HS-27A (cell line): ENCODE data around the gene PRDM16.

Source experiments
- DNase-seq: peaks from one replicate; pipeline ENCODE4 v3.0.0-alpha.2; 2012; ENCODE audit warnings: low read depth, missing footprints

Gene PRDM16

DNA sequence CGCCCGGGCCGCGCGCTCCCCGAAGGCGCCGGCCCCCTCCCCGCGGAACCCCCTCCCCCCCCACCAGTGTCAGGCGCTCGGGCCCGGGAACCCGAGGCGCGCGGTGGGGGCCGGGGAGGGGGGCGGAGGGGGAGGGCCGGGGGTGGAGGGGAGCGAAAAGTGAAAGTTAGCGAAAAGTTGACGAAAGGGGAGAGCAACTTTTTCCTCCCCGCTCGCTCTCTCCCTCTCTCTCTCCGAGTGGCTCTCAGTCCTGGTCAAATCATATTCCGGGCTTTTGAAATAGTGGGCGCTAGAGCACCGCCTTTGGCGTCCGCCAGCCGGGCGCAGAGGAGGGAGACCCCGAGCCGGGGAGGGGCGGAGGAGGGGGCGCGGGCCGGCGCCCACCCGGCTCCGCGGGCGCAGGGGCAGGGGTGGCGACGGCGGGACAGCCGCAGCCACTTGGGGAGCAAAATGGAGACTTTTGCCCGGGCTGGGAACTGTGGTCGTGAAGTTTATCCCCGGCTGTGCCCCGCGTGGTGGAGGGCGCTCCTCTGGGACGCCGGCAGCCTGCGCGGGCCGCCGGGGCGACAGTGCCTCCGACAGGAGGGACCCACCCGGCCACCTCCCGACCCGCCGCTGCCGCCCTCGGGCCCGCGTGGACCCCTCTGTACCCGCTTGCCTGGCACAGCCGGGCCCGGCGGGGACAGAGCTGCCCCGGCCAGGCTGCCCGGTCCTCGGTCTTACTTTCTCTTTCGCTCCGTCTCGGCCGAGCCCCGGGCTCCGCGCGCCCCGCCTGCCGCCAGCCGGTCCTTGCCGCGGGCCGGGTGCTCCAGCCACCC lies 697 bp downstream of the PRDM16 start:
- no peak for DNase-seq

- no peak for DNase-seq
These were observed 1.3 kb downstream of the PRDM16 start for GRCh38 chr1:3070309-3070643.

- DNase-seq: no peak
These were observed 1.9 kb downstream of the PRDM16 start for GRCh38 chr1:3070644-3071564.

DNA sequence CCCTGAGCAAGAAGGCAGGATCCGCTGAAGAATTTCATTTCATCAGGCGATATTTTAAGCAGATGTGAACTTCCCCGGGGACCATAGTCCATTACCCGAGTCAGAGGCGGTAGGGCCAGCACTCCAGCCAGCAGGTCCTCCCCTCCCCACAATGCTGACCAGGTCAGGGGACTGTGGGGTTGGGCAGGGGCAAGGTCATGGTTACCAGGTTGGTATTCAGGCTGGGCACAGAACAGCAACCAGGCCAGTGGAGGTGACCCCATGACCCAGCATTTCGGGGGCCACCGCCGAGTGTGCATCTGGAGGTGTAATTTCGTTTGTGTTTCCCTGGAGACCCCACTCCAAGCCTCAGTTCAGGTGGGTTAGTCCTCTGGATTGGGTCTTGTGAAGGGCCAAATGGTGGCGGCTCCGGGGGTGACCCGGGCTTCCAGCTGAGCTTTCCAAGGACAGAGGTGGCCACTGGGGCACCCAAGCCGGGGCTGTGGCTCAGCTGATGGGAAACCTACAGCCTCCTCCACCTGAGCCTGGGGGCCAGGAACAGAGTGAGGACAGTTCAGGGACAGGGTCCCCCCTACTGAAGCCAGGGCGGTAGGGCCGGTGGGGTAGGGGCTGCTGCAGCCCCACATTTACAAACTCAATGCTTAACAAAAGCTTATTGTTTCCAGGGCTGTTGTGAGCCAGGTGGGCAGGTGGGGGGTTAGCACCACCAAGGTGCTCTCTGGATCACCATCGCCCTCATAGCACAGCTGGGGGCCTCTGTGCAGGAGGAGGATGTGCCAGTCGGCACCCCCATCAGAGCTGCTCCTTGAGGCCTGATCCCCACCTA lies 2.8 kb downstream of the PRDM16 start:
- no peak for DNase-seq

- no peak for DNase-seq
These were observed 3.6 kb downstream of the PRDM16 start for GRCh38 chr1:3072391-3073185.

DNA sequence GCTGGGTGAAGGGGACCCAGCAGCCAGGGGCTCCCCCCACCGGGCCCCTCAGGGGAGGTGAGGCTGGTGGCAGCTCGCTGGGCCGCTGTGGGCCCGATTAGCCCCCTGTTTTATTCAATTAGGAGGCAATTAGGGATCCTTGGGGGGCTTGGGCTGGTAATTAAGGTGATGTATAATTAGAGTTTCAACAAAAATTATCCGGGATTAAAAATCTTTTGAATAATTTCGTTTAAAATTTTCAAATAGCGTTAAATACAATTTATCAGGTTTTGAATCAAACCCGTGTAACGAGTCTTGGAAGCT lies 4.1 kb downstream of the PRDM16 start:
- DNase-seq: no peak

DNA sequence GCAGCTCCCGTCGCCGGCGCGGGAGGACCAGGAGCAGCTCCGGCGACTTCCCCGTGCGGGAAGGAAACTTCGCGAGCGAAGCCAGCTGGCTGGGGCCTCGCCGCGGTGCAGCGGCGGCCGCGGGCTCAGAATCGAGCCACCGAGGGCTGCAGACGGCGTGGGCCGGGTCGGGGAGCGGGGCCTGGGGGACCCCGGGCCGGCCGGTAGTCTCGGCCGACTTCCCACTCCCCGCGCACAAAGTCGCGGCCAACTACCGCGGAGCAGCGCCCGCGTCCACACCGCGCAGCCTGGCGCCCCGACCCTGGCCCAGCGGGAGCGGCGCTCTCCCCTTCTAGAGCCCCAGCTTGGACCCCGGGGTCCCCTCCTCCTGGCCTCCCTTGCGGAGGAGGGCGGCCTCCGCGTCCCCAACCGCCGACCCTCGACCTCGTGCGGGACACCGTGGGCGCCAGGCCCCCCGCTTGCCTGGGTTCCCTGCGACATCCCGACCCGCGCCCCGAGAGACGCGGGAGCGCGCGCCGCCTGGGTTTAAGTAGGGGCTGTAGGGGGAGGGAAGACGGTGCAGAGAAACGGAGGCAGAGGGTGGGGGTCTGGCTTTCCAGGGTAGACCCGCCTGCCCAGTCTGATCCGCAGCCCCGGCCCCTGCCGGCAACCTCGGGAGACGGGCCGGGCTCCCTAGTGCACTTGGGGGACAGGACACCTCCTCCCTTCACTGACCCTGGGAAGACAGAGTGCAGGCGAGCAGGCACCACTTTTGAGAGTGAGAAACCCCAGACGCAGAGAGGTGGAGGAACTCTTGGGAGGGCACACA lies 4.7 kb downstream of the PRDM16 start:
- no peak for DNase-seq

GRCh38 chr1:3074297-3074741 lies 5.3 kb downstream of the PRDM16 start:
- no peak for DNase-seq

GRCh38 chr1:3074800-3075199 lies 5.8 kb downstream of the PRDM16 start:
- no peak for DNase-seq

DNA sequence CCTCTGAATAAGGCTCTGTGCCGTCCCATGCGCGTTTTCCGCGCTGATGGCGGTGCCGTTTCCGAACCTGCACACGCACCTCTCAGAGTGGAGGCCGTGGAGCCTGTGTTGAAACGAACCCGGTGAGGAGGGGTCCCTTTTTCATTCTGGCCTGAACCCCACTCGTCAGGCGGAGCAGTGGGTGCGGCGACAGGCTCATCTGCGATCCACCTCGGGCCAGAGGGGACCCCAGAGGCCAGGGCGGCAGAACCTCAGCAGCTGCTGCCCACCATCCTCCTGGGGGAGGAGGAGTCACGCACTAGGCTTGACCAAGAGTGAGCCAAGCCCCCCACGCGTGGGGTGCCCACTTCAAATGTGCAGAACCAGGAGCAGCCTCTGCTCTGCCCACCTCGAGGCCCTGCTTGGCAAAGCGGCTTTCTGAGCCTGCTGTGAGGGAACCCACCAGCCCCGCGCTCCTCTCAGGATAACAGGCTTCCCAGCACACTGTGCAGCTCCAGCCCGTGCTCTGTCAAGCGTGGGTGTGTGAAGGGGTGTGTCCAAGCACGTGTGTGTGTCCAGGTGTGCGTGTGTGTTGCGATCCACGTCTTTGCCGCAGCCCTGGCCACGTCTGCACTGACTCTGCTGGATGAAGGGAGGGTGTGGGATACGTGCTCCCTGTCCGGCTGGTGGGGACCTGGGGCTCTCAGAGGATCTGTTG lies 6.8 kb downstream of the PRDM16 start:
- DNase-seq: no peak

GRCh38 chr1:3076363-3076740 lies 7.3 kb downstream of the PRDM16 start:
- DNase-seq: no peak

DNA sequence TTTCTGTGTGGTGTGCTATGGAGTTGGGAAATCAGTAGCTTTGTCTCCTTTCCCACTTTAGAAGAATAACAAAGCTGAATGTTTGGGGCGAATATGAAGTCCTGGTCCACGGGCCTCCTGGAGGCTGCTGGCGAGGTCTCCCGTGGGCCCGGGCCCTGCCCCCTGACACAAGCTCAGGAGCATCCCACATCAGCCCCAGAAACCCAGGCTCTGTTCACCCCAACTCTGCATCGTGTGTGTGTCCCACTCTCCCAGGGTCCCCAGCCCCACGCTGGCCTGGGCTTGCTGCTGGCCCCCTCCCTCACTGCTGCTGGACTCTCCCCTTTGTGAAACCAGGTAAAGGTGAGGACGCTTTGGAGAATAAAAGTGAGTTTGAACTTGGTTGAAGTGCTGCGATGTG lies 8.1 kb downstream of the PRDM16 start:
- DNase-seq: no peak

DNA sequence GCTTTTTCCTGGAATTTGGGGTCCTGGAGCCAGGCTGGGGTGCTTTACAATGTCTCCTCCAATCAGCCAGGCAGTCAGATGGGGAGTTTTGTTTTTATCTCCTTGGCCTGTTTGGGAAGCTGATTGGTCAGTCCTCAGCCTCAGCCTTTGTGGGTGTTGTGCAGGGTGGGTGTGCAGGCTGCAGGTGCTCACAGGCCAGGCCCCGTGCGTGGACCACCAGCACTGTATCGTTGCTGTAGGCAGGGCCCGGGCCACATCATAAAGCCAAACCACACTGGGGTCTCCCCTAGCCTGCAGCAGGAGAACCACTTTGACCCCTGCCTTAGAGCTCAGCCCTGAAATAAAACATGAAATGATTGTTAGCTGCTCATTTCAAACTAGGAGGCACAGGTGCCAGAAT lies 8.6 kb downstream of the PRDM16 start:
- DNase-seq: no peak

- DNase-seq: no peak
These were observed 9.4 kb downstream of the PRDM16 start for GRCh38 chr1:3078430-3078861.

- DNase-seq: no peak
These were observed 9.9 kb downstream of the PRDM16 start for GRCh38 chr1:3078871-3079270.

GRCh38 chr1:3079381-3080052 lies 10.5 kb downstream of the PRDM16 start:
- DNase-seq: no peak

- no peak for DNase-seq
These were observed 11.3 kb downstream of the PRDM16 start for GRCh38 chr1:3080053-3080955.

GRCh38 chr1:3081171-3081683 lies 12.2 kb downstream of the PRDM16 start:
- no peak for DNase-seq
